Measurements from ENCODE around the gene NID2. TPM values are rescaled to one million over a fixed set of nuclear protein-coding genes. Genes with fewer than 3 reads are reported as not detected.

NID2 gene
- total RNA-seq, 2 donors from 2014 or later = 18.8 to 28.7 TPM

GRCh38 chr14:51993285-51993920, 75.5 kb downstream of the NID2 start:
- intact Hi-C loops (cut with DNase I) = no loop called here
- no peaks in the 10 kb centered on the region for H3K36me3 ChIP-seq

GRCh38 chr14:51990488-51990887, 78.4 kb downstream of the NID2 start:
- Histone ChIP-seq H3K9ac (ENCODE audit: low read depth in 2 of 2, low read length in 2 of 2) (peak overlapping the region in 1 of 2 donors; percentile 99), H3K4me1 (peaks cover 3% of the 10 kb centered on the region), H3K36me3 (no peaks in the 10 kb centered on the region), H3K9me3 (no peaks in the 10 kb centered on the region), H3K27me3 (no peaks in the 10 kb centered on the region), H3K27ac (no peak overlapping the region), H3K4me3 (peak overlapping the region; percentile 83)
- intact Hi-C loops (cut with DNase I) = no loop called here
- TF ChIP-seq, protein P1, sequence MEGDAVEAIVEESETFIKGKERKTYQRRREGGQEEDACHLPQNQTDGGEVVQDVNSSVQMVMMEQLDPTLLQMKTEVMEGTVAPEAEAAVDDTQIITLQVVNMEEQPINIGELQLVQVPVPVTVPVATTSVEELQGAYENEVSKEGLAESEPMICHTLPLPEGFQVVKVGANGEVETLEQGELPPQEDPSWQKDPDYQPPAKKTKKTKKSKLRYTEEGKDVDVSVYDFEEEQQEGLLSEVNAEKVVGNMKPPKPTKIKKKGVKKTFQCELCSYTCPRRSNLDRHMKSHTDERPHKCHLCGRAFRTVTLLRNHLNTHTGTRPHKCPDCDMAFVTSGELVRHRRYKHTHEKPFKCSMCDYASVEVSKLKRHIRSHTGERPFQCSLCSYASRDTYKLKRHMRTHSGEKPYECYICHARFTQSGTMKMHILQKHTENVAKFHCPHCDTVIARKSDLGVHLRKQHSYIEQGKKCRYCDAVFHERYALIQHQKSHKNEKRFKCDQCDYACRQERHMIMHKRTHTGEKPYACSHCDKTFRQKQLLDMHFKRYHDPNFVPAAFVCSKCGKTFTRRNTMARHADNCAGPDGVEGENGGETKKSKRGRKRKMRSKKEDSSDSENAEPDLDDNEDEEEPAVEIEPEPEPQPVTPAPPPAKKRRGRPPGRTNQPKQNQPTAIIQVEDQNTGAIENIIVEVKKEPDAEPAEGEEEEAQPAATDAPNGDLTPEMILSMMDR (IDR thresholded peaks at IDR 0.05) = no peak
- no peak for DNase-seq

More at GRCh38 chr14:51993285-51993920, 75.5 kb downstream of the NID2 start:
- H3K9ac ChIP-seq (ENCODE audit: low read depth in 2 of 2, low read length in 2 of 2) = no peak overlapping the region
- H3K9me3 ChIP-seq = no peaks in the 10 kb centered on the region
- H3K27me3 ChIP-seq = no peaks in the 10 kb centered on the region
- peaks cover 3% of the 10 kb centered on the region for H3K4me1 ChIP-seq
- no peak for DNase-seq
- no peak overlapping the region for H3K27ac ChIP-seq
- no peak overlapping the region for H3K4me3 ChIP-seq
- TF ChIP-seq, protein P1 (IDR thresholded peaks at IDR 0.05) = no peak

GRCh38 chr14:51989293-51990234, 79.3 kb downstream of the NID2 start, which contains the start of gene RTRAF:
TSS of gene RTRAF (plus strand) at chr14:51989546. CDS start at chr14:51989640, 94 bp downstream.
- H3K27me3 ChIP-seq = no peaks in the 10 kb centered on the region
- peaks cover 3% of the 10 kb centered on the region for H3K4me1 ChIP-seq
- H3K36me3 ChIP-seq = no peaks in the 10 kb centered on the region

DNA sequence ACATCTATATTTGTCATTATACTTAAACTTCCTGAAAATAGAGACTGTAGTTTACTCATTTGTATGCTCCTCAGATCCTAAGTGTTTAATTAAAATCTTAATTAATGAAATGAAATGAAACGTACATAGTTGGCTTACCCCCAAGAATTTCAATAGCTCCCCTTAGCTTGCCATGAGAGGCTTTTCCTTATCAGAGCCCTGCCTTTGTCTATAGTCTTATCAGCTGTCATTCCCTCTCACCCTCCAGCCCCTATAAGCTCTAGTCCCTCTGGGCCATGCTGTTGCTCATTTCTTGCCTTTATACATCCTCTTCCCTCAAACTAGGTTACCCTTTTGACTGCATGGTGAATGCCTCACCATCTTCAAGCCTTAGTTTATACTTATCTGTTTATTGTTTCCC, 80.6 kb downstream of the NID2 start:
- Histone ChIP-seq H3K36me3 (no peaks in the 10 kb centered on the region), H3K27ac (no peak overlapping the region), H3K9ac (ENCODE audit: low read depth in 2 of 2, low read length in 2 of 2) (no peak overlapping the region), H3K4me1 (peaks cover 3% of the 10 kb centered on the region), H3K4me3 (no peak overlapping the region), H3K27me3 (no peaks in the 10 kb centered on the region), H3K9me3 (no peaks in the 10 kb centered on the region)
- intact Hi-C loops (cut with DNase I) = no loop called here
- TF ChIP-seq, protein P1 (IDR thresholded peaks at IDR 0.05) = no peak
- DNase-seq = no peak

More at GRCh38 chr14:51989293-51990234, 79.3 kb downstream of the NID2 start, which contains the start of gene RTRAF:
- Histone ChIP-seq H3K9ac (ENCODE audit: low read depth in 2 of 2, low read length in 2 of 2) (peak within 1 kb of the TSS; percentile 99), H3K9me3 (no peaks in the 10 kb centered on the region), H3K27ac (peak within 1 kb of the TSS; percentile 65), H3K4me3 (peak within 1 kb of the TSS; percentile 83)
- intact Hi-C loops (cut with DNase I) = no loop called here
- peak; percentile 95 for DNase-seq
- TF ChIP-seq, protein P1 (IDR thresholded peaks at IDR 0.05) = no peak

DNA sequence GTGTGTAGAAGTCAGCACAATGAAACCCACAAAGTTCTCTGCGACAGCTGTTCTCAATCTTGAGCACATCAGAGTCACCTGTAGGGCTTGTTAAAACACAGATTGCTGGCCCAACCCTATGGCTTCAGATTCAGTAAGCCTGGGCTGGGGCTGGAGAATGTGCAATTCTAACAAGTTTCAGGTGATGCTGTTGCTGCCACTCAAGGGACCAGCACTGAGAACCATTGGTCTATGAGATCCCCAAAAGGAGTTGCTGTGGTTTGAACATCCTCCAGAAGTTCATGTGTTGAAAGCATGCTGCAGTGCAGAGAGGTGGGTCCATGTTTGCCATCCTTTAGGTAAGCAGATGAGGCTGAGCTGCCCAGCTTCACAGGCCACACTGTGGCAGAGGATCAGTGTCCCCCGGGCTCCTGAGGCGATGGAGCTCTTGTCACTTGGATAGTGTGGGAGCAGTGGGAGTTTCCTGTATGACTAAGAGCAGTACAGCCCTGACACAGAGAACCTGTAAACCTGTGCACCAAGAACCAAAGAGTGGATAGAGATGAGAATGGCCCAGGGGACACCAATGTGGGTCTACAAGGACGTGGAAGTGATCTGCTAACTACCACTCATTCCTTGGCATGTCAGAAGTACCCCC, 87.5 kb downstream of the NID2 start:
- intact Hi-C loops (cut with DNase I) = no loop called here
- Histone ChIP-seq H3K4me3 (no peak overlapping the region), H3K9ac (ENCODE audit: low read depth in 2 of 2, low read length in 2 of 2) (no peak overlapping the region), H3K27me3 (no peaks in the 10 kb centered on the region), H3K27ac (no peak overlapping the region), H3K9me3 (no peaks in the 10 kb centered on the region), H3K4me1 (no peaks in the 10 kb centered on the region), H3K36me3 (no peaks in the 10 kb centered on the region)
- TF ChIP-seq, protein P1 (IDR thresholded peaks at IDR 0.05) = no peak
- DNase-seq = no peak
